Neural cell (in vitro differentiated cells): ENCODE measurements around the gene KASH5. TPM values are rescaled to one million over a fixed set of nuclear protein-coding genes. Genes with fewer than 3 reads are reported as not detected.
A peak's percentile ranks its signal among the peaks of the same experiment; 100 is the strongest.

Experiments used
- H2AFZ ChIP-seq: fragments of 200-600, 300-800 bp; sonication (generic), shearing (Covaris generic); 2 replicates; pipeline ENCODE4 v1.6.0; 2014; ENCODE audit warnings: low read depth, mild to moderate bottlenecking, antibody characterized with exemption, low read length, moderate library complexity
- H3F3A ChIP-seq: fragments of 200-600 bp; shearing (Covaris generic); 2 replicates; pipeline ENCODE4 v1.6.1; 2016; ENCODE audit warnings: mild to moderate bottlenecking, moderate library complexity, mixed read lengths, antibody characterized with exemption, low read length; ENCODE audit not compliant: insufficient read depth, poor library complexity, severe bottlenecking
- H3K27ac ChIP-seq: fragments of 200-600, 300-800 bp; sonication (generic), shearing (Covaris generic); 2 replicates; pipeline ENCODE4 v1.5.1; 2014; ENCODE audit warnings: mild to moderate bottlenecking, low read length, moderate library complexity
- H3K27me3 ChIP-seq: fragments of 300-800, 200-600 bp; sonication (generic), shearing (Covaris generic); 2 replicates; pipeline ENCODE4 v1.6.0; 2014; ENCODE audit warnings: mild to moderate bottlenecking, low read depth, low read length, moderate library complexity; ENCODE audit not compliant: insufficient read depth
- H3K36me3 ChIP-seq: fragments of 300-800, 200-600 bp; sonication (generic), shearing (Covaris generic); 2 replicates; pipeline ENCODE4 v1.5.1; 2014; ENCODE audit warnings: mild to moderate bottlenecking, antibody characterized with exemption, low read length, moderate library complexity; ENCODE audit not compliant: insufficient read depth
- H3K4me2 ChIP-seq: fragments of 300-800, 200-600 bp; sonication (generic), shearing (Covaris generic); 2 replicates; pipeline ENCODE4 v1.6.0; 2014; ENCODE audit warnings: mild to moderate bottlenecking, low read length
- H3K4me3 ChIP-seq: fragments of 300-800, 200-600 bp; sonication (generic), shearing (Covaris generic); 2 replicates; pipeline ENCODE4 v1.5.1; 2014; ENCODE audit warnings: mild to moderate bottlenecking, low read length, moderate library complexity
- H3K79me2 ChIP-seq: fragments of 200-600 bp; shearing (Covaris generic); replicated peaks from 2 replicates; pipeline ENCODE4 v1.6.0; 2014; ENCODE audit warnings: mild to moderate bottlenecking, low read length, moderate library complexity; ENCODE audit not compliant: insufficient read depth
- H3K9ac ChIP-seq: fragments of 300-800, 200-600 bp; sonication (generic), shearing (Covaris generic); 2 replicates; pipeline ENCODE4 v1.6.1; 2016; ENCODE audit warnings: mild to moderate bottlenecking, low read length, mixed read lengths
- H3K9me2 ChIP-seq: fragments of 200-600 bp; shearing (Covaris generic); 2 replicates; pipeline ENCODE4 v1.6.1; 2016; ENCODE audit warnings: mild to moderate bottlenecking, low read length, mixed read lengths; ENCODE audit not compliant: insufficient read depth
- H3K9me3 ChIP-seq: fragments of 200-600, 300-800 bp; sonication (generic), shearing (Covaris generic); 2 replicates; pipeline ENCODE4 v1.6.1; 2016; ENCODE audit warnings: mild to moderate bottlenecking, mixed run types, low read length, moderate library complexity, mixed read lengths
- H4K20me1 ChIP-seq: fragments of 200-600 bp; shearing (Covaris generic); 2 replicates; pipeline ENCODE4 v1.6.1; 2016; ENCODE audit warnings: mild to moderate bottlenecking, mixed run types; ENCODE audit not compliant: insufficient read depth
- EP300 ChIP-seq: fragments of 450-650 bp; conservative IDR thresholded peaks from 2 replicates; pipeline ENCODE4 v1.6.1; 2014; ENCODE audit warnings: antibody characterized with exemption, mild to moderate bottlenecking, moderate library complexity; ENCODE audit not compliant: poor library complexity, severe bottlenecking
- EZH2 ChIP-seq: fragments of 200-600, 300-800 bp; shearing (Covaris generic), sonication (generic); IDR thresholded peaks from 2 replicates; pipeline ENCODE4 v1.6.1; 2014; ENCODE audit warnings: antibody characterized with exemption, low read length, borderline replicate concordance, mild to moderate bottlenecking; ENCODE audit not compliant: insufficient read depth, poor library complexity, severe bottlenecking
- MXI1 ChIP-seq: fragments of 450-650 bp; conservative IDR thresholded peaks from 2 replicates; pipeline ENCODE4 v1.6.1; 2014; ENCODE audit warnings: antibody characterized with exemption, mild to moderate bottlenecking; ENCODE audit not compliant: poor library complexity, severe bottlenecking
- POLR2AphosphoS5 ChIP-seq: IDR thresholded peaks from 2 replicates; pipeline ENCODE4 v1.6.1; 2012
- RAD21 ChIP-seq: fragments of 450-650 bp; conservative IDR thresholded peaks from 2 replicates; pipeline ENCODE4 v1.6.1; 2014; ENCODE audit warnings: antibody characterized with exemption, mild to moderate bottlenecking, moderate library complexity
- SMC3 ChIP-seq: fragments of 450-650 bp; conservative IDR thresholded peaks from 2 replicates; pipeline ENCODE4 v1.6.1; 2014; ENCODE audit warnings: antibody characterized with exemption, mild to moderate bottlenecking, moderate library complexity; ENCODE audit not compliant: poor library complexity
- TAF1 ChIP-seq: IDR thresholded peaks from 2 replicates; pipeline ENCODE4 v1.6.1; 2012; ENCODE audit warnings: low read depth
- polyA plus RNA-seq: library from polyadenylated mRNA; depleted of rRNA; stranded (reverse); fragments of >200 nt; gene quantifications from 2 replicates; pipeline ENCODE4 v1.2.3, GENCODE V29; 2014
- TF ChIP-seq, protein P1 (sequence below): IDR thresholded peaks from 2 replicates; pipeline ENCODE4 v1.6.1; 2012; ENCODE audit warnings: borderline replicate concordance
- TF ChIP-seq, protein P2 (sequence below): fragments of 450-650 bp; IDR thresholded peaks from 2 replicates; pipeline ENCODE4 v1.5.1; 2014; ENCODE audit warnings: antibody characterized with exemption, mild to moderate bottlenecking, moderate library complexity; ENCODE audit not compliant: poor library complexity, severe bottlenecking

The KASH5 gene
- polyA plus RNA-seq, 1 donor from 2014 or later, result 0.11 TPM

- no peak within 1 kb of the TSS for H3K9ac ChIP-seq
- H3K36me3 ChIP-seq, result no peaks in the 10 kb centered on the region
- peaks cover 30% of the 10 kb centered on the region for H3K79me2 ChIP-seq
- H3F3A ChIP-seq, result no peaks in the 10 kb centered on the region
- no peaks in the 10 kb centered on the region for H4K20me1 ChIP-seq
- TF ChIP-seq TAF1 (no peak), EZH2 (no peak), EP300 (no peak), MXI1 (no peak), SMC3 (no peak), POLR2AphosphoS5 (no peak)
- TF ChIP-seq, protein P1, sequence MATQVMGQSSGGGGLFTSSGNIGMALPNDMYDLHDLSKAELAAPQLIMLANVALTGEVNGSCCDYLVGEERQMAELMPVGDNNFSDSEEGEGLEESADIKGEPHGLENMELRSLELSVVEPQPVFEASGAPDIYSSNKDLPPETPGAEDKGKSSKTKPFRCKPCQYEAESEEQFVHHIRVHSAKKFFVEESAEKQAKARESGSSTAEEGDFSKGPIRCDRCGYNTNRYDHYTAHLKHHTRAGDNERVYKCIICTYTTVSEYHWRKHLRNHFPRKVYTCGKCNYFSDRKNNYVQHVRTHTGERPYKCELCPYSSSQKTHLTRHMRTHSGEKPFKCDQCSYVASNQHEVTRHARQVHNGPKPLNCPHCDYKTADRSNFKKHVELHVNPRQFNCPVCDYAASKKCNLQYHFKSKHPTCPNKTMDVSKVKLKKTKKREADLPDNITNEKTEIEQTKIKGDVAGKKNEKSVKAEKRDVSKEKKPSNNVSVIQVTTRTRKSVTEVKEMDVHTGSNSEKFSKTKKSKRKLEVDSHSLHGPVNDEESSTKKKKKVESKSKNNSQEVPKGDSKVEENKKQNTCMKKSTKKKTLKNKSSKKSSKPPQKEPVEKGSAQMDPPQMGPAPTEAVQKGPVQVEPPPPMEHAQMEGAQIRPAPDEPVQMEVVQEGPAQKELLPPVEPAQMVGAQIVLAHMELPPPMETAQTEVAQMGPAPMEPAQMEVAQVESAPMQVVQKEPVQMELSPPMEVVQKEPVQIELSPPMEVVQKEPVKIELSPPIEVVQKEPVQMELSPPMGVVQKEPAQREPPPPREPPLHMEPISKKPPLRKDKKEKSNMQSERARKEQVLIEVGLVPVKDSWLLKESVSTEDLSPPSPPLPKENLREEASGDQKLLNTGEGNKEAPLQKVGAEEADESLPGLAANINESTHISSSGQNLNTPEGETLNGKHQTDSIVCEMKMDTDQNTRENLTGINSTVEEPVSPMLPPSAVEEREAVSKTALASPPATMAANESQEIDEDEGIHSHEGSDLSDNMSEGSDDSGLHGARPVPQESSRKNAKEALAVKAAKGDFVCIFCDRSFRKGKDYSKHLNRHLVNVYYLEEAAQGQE, result no peak
- TF ChIP-seq, protein P2, sequence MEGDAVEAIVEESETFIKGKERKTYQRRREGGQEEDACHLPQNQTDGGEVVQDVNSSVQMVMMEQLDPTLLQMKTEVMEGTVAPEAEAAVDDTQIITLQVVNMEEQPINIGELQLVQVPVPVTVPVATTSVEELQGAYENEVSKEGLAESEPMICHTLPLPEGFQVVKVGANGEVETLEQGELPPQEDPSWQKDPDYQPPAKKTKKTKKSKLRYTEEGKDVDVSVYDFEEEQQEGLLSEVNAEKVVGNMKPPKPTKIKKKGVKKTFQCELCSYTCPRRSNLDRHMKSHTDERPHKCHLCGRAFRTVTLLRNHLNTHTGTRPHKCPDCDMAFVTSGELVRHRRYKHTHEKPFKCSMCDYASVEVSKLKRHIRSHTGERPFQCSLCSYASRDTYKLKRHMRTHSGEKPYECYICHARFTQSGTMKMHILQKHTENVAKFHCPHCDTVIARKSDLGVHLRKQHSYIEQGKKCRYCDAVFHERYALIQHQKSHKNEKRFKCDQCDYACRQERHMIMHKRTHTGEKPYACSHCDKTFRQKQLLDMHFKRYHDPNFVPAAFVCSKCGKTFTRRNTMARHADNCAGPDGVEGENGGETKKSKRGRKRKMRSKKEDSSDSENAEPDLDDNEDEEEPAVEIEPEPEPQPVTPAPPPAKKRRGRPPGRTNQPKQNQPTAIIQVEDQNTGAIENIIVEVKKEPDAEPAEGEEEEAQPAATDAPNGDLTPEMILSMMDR, result no peak
- H3K9me3 ChIP-seq, result no peaks in the 10 kb centered on the region
- H3K9me2 ChIP-seq, result no peaks in the 10 kb centered on the region
- H3K27me3 ChIP-seq, result peaks cover 23% of the 10 kb centered on the region
- no peak within 1 kb of the TSS for H3K27ac ChIP-seq
- peak within 1 kb of the TSS; percentile 56 for H3K4me3 ChIP-seq
- no peak within 1 kb of the TSS for H2AFZ ChIP-seq
- no peak within 1 kb of the TSS for H3K4me2 ChIP-seq
Measured at GRCh38 chr19:49362048-49362928, 25.8 kb upstream of the KASH5 start, which contains the start of gene TEAD2. Gene TEAD2 (minus strand): TSS chr19:49362416. CDS start chr19:49360075, 2,341 bp downstream.

DNA sequence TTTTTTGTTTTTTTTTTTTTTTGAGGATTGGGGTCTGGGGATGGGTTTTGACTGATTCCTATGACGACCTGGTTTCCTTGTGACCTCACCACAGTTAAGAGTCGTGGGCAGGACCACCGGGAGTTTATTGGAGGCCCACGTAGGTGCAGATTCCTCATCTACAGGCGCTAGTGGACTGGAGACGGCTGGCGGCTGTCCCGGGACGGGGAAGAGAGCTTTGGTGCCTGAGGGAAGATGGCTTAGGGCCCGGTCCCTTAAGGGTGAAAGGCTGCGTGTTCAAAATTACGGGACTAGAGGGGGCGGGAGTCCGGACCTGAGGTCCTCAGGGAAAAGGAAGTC is 25.2 kb upstream of the KASH5 start:
- peaks cover 23% of the 10 kb centered on the region for H3K27me3 ChIP-seq
- no peak overlapping the region for H2AFZ ChIP-seq

More for the DNA sequence above, 25.2 kb upstream of the KASH5 start:
- H3K4me3 ChIP-seq, result peak overlapping the region; percentile 56
- H3K4me2 ChIP-seq, result no peak overlapping the region
- no peaks in the 10 kb centered on the region for H3K9me3 ChIP-seq
- no peaks in the 10 kb centered on the region for H3K36me3 ChIP-seq
- no peaks in the 10 kb centered on the region for H3F3A ChIP-seq
- no peak overlapping the region for H3K9ac ChIP-seq
- TF ChIP-seq EP300 (no peak), RAD21 (no peak), MXI1 (no peak), POLR2AphosphoS5 (no peak), EZH2 (no peak), TAF1 (no peak), SMC3 (no peak)
- TF ChIP-seq, protein P2, result no peak
- TF ChIP-seq, protein P1, result no peak
- H4K20me1 ChIP-seq, result no peaks in the 10 kb centered on the region
- H3K79me2 ChIP-seq, result peaks cover 30% of the 10 kb centered on the region
- H3K27ac ChIP-seq, result no peak overlapping the region
- no peaks in the 10 kb centered on the region for H3K9me2 ChIP-seq
